T-helper 2 cell treated with Interferon-gamma antibody and Interleukin-4, amounts not matched to agents 100 ng/mL and 5 ng/mL, for 36 hours (primary cell): ENCODE measurements around the gene STK11. TPM values are rescaled to one million over a fixed set of nuclear protein-coding genes. Genes with fewer than 3 reads are reported as not detected.

Experiments
- intact Hi-C: fragments of 100-400 bp; cut with micrococcal nuclease; formaldehyde crosslinking; loops from one replicate; pipeline ENCODE4 v1.15.1; 2023
- total RNA-seq: library from RNA; stranded (reverse); gene quantifications from 2 replicates; pipeline ENCODE4 v1.2.3, GENCODE V29; 2022

Gene STK11
- total RNA-seq, 1 donor from 2014 or later, result 61.2 TPM

GRCh38 chr19:1269478-1270212 lies 64.1 kb downstream of the STK11 start:
- intact Hi-C loops, result loop anchor here (1.0 kb wide), 2 partner anchors 9 to 20 kb away; no protein-coding TSS in a partner anchor

GRCh38 chr19:1270213-1270853 lies 64.8 kb downstream of the STK11 start:
- intact Hi-C loops, result no loop called here

- intact Hi-C loops, result no loop called here
Measured at GRCh38 chr19:1270854-1271527, 65.4 kb downstream of the STK11 start.

GRCh38 chr19:1271528-1272422 lies 66.2 kb downstream of the STK11 start:
- intact Hi-C loops, result no loop called here

- intact Hi-C loops, result no loop called here
Measured at GRCh38 chr19:1272423-1273262, 67.1 kb downstream of the STK11 start.

- intact Hi-C loops, result no loop called here
Measured at GRCh38 chr19:1273263-1274041, 67.9 kb downstream of the STK11 start.

GRCh38 chr19:1274081-1274851 lies 68.7 kb downstream of the STK11 start:
- intact Hi-C loops, result no loop called here

- intact Hi-C loops, result loop anchor here (1.0 to 5.0 kb wide), 2 partner anchors 132 to 237 kb away; partner anchors contain the start of genes ADAMTSL5 and DAZAP1
Measured at GRCh38 chr19:1274852-1275259, 69.3 kb downstream of the STK11 start.

GRCh38 chr19:1275260-1275975 lies 69.8 kb downstream of the STK11 start, which contains the start of gene FAM174C:
TSS of gene FAM174C (plus strand) at chr19:1275530. CDS start at chr19:1275550, 20 bp downstream.
- intact Hi-C loops, result loop anchor here (1.0 to 5.0 kb wide), 2 partner anchors 132 to 237 kb away; partner anchors contain the start of genes ADAMTSL5 and DAZAP1

- intact Hi-C loops, result loop anchor here (1.0 to 5.0 kb wide), 2 partner anchors 131 to 236 kb away; partner anchors contain the start of genes ADAMTSL5 and DAZAP1
Measured at GRCh38 chr19:1275976-1276627, 70.5 kb downstream of the STK11 start.

- intact Hi-C loops, result loop anchor here (5.0 kb wide), 1 partner anchor 236 kb away; the partner anchor contains the start of gene ADAMTSL5
Measured at GRCh38 chr19:1276628-1277022, 71.0 kb downstream of the STK11 start.

GRCh38 chr19:1277061-1277460 lies 71.5 kb downstream of the STK11 start:
- intact Hi-C loops, result loop anchor here (5.0 kb wide), 1 partner anchor 235 kb away; the partner anchor contains the start of gene ADAMTSL5

Other genes with a start within 250 kb of the STK11 start
- 57.2 and 61.8 TPM in 2 replicates for gene WDR18, start 221.4 kb upstream of the STK11 start, total RNA-seq
- not detected in 2 replicates for gene GRIN3B, start 205.4 kb upstream of the STK11 start, total RNA-seq
- 154 TPM in 2 replicates for gene TMEM259, start 184.7 kb upstream of the STK11 start, total RNA-seq
- not detected in 2 replicates for gene RNU6-2, start 184.3 kb upstream of the STK11 start, total RNA-seq
- gene CNN2, start 179.2 kb upstream of the STK11 start, total RNA-seq, result 546 and 561 TPM in 2 replicates
- 44.1 and 44.3 TPM in 2 replicates for gene ABCA7, start 165.7 kb upstream of the STK11 start, total RNA-seq
- 402 and 407 TPM in 2 replicates for gene ARHGAP45, start 138.6 kb upstream of the STK11 start, total RNA-seq
- 169 and 178 TPM in 2 replicates for gene POLR2E, start 110.4 kb upstream of the STK11 start, total RNA-seq
- gene GPX4, start 101.8 kb upstream of the STK11 start, total RNA-seq, result 115 TPM in 2 replicates
- gene SBNO2, start 31.5 kb upstream of the STK11 start, total RNA-seq, result 63.2 and 67.2 TPM in 2 replicates
- gene CBARP, start 32.2 kb downstream of the STK11 start, total RNA-seq, result 0.16 and 0.32 TPM in 2 replicates
- 181 and 213 TPM in 2 replicates for gene ATP5F1D, start 36.0 kb downstream of the STK11 start, total RNA-seq
- gene MIDN, start 42.8 kb downstream of the STK11 start, total RNA-seq, result 64.2 and 66.0 TPM in 2 replicates
- gene CIRBP, start 63.6 kb downstream of the STK11 start, total RNA-seq, result 195 and 200 TPM in 2 replicates
- 57.5 and 57.8 TPM in 2 replicates for gene FAM174C, start 69.8 kb downstream of the STK11 start, total RNA-seq
- gene EFNA2, start 80.1 kb downstream of the STK11 start, total RNA-seq, result not detected in 2 replicates
- gene NDUFS7, start 178.1 kb downstream of the STK11 start, total RNA-seq, result 92.2 and 97.5 TPM in 2 replicates
- gene GAMT, start 195.8 kb downstream of the STK11 start, total RNA-seq, result 30.9 TPM in 2 replicates
- gene DAZAP1, start 201.8 kb downstream of the STK11 start, total RNA-seq, result 239 and 250 TPM in 2 replicates
- 1,282 and 1,301 TPM in 2 replicates for gene RPS15, start 232.6 kb downstream of the STK11 start, total RNA-seq
- 0.05 TPM in 2 replicates for gene APC2, start 244.3 kb downstream of the STK11 start, total RNA-seq